Endothelial cell of umbilical vein (primary cell): Measurements from ENCODE around the gene FAM117B. TPM values are rescaled to one million over a fixed set of nuclear protein-coding genes. Genes with fewer than 3 reads are reported as not detected.

Source experiments
- BruUV-seq: library from RNA; stranded (reverse); fragments of 400-500 nt; replicated peaks from 2 replicates; lab custom pipeline; 2021; lab: Mats Ljungman, UMichigan
- CTCF ChIA-PET: fragments of 300-600, 350-600 bp; sonication (Branson Sonifier 250); formaldehyde crosslinking; loops from one replicate; lab custom pipeline; 2021; ENCODE audit warnings: antibody characterized with exemption, inconsistent platforms; lab: Charles Lee
- POLR2A ChIA-PET: fragments of 300-600, 350-600 bp; sonication (Branson Sonifier 250); formaldehyde crosslinking; loops from one replicate; lab custom pipeline; 2021; ENCODE audit warnings: antibody characterized with exemption, inconsistent platforms; lab: Charles Lee
- DNase-seq: peaks from one replicate; pipeline ENCODE4 v3.0.0-alpha.2; 2011; ENCODE audit warnings: low read depth, low spot score
- FAIRE-seq: peaks from 2 replicates; lab custom pipeline; 2011; peaks lifted over from hg19 to GRCh38; lab: Jason Lieb, UNC
- H2AFZ ChIP-seq: 2 replicates; pipeline ENCODE4 v1.6.0; 2012; ENCODE audit warnings: low read depth, low read length, control low read depth, inconsistent platforms
- H3K27ac ChIP-seq: 2 replicates; pipeline ENCODE4 v1.5.1; 2011; ENCODE audit warnings: low read depth, mild to moderate bottlenecking, control low read depth, low read length, moderate library complexity; ENCODE audit not compliant: insufficient read depth
- H3K27me3 ChIP-seq, 2 experiments: 2 replicates each; pipeline versions ENCODE4 v1.6.0 to v1.6.1; 2011; ENCODE audit warnings: low read length in 2 of 2, mixed read lengths in 1 of 2; ENCODE audit not compliant: control insufficient read depth in 2 of 2, insufficient read depth in 2 of 2
- H3K36me3 ChIP-seq, 2 experiments: 2 replicates in 1 of 2; 3 replicates in 1 of 2; pipeline ENCODE4 v1.5.1; 2011; ENCODE audit warnings: low read length in 2 of 2, mild to moderate bottlenecking in 1 of 2, moderate library complexity in 1 of 2; ENCODE audit not compliant: control insufficient read depth in 2 of 2, insufficient read depth in 2 of 2; ENCODE audit errors: extremely low read depth in 1 of 2
- H3K4me1 ChIP-seq: 3 replicates; pipeline ENCODE4 v1.5.1; 2011; ENCODE audit warnings: mild to moderate bottlenecking, low read length; ENCODE audit not compliant: control insufficient read depth, insufficient read depth; ENCODE audit errors: extremely low read depth
- H3K4me2 ChIP-seq: 2 replicates; pipeline ENCODE4 v1.6.1; 2011; ENCODE audit warnings: low read length, control low read depth, mixed read lengths; ENCODE audit not compliant: insufficient read depth
- H3K4me3 ChIP-seq, 3 experiments: fragments of 200-600 bp in 1 of 3; sonication (generic), shearing (Covaris generic) in 1 of 3; replicated peaks in 1 of 3; 2 replicates each; pipeline ENCODE4 v1.5.1; 2011 to 2016; ENCODE audit warnings: control low read depth in 3 of 3, low read length in 3 of 3, mild to moderate bottlenecking in 2 of 3, inconsistent platforms in 1 of 3, low read depth in 1 of 3, moderate library complexity in 1 of 3; ENCODE audit not compliant: insufficient read depth in 1 of 3
- H3K79me2 ChIP-seq: 2 replicates; pipeline ENCODE4 v1.6.0; 2012; ENCODE audit warnings: low read length, inconsistent platforms; ENCODE audit not compliant: control insufficient read depth, insufficient read depth
- H3K9ac ChIP-seq: replicated peaks from 2 replicates; pipeline ENCODE3; 2011; ENCODE audit warnings: low read length, control low read depth; ENCODE audit not compliant: insufficient read depth; ENCODE audit errors: extremely low read depth
- H3K9me1 ChIP-seq: replicated peaks from 3 replicates; pipeline ENCODE4 v1.6.0; 2011; ENCODE audit warnings: mild to moderate bottlenecking, low read length; ENCODE audit not compliant: control insufficient read depth, insufficient read depth; ENCODE audit errors: extremely low read depth
- H3K9me3 ChIP-seq: replicated peaks from 2 replicates; pipeline ENCODE4 v1.5.1; 2012; ENCODE audit warnings: low read length, inconsistent platforms; ENCODE audit not compliant: control insufficient read depth, insufficient read depth
- H4K20me1 ChIP-seq: replicated peaks from 2 replicates; pipeline ENCODE3; 2011; ENCODE audit warnings: mild to moderate bottlenecking, low read length; ENCODE audit not compliant: control insufficient read depth, insufficient read depth; ENCODE audit errors: extremely low read depth
- EZH2 ChIP-seq: IDR thresholded peaks from 2 replicates; pipeline ENCODE4 v1.6.1; 2012; ENCODE audit warnings: borderline replicate concordance, low read depth, mild to moderate bottlenecking, moderate library complexity, low read length, inconsistent platforms; ENCODE audit not compliant: severe bottlenecking
- FOS ChIP-seq: IDR thresholded peaks from 2 replicates; pipeline ENCODE4 v1.6.1; 2011; ENCODE audit warnings: mild to moderate bottlenecking, low read length, moderate library complexity, borderline replicate concordance; ENCODE audit not compliant: insufficient read depth
- GATA2 ChIP-seq: IDR thresholded peaks from 2 replicates; pipeline ENCODE4 v1.7.0; 2011; ENCODE audit warnings: low read depth, mild to moderate bottlenecking, moderate library complexity, mixed read lengths, low read length; ENCODE audit not compliant: insufficient read length, insufficient read depth
- JUN ChIP-seq: IDR thresholded peaks from 2 replicates; pipeline ENCODE4 v1.6.1; 2011; ENCODE audit warnings: borderline replicate concordance, low read depth; ENCODE audit not compliant: insufficient read length, insufficient read depth
- MYC ChIP-seq: IDR thresholded peaks from one replicate; pipeline ENCODE4 v1.6.1; 2011; ENCODE audit warnings: mild to moderate bottlenecking, low read depth, low read length
- POLR2AphosphoS5 ChIP-seq: IDR thresholded peaks from 2 replicates; pipeline ENCODE4 v1.6.1; 2012; ENCODE audit warnings: low read depth, mild to moderate bottlenecking, control low read depth, low read length, moderate library complexity; ENCODE audit not compliant: insufficient read depth
- dilution Hi-C: fragments of 300-500 bp; cut with MboI; formaldehyde crosslinking; loops from one replicate; pipeline ENCODE4 v1.15.0; 2019; ENCODE audit warnings: low sequenced_read_pairs; ENCODE audit not compliant: extremely low pct_ligation_motif_present
- intact Hi-C: fragments of 100-400 bp; cut with micrococcal nuclease; formaldehyde crosslinking; loops from one replicate; pipeline ENCODE4 v1.10.0; 2022
- polyA plus RNA-seq, 4 experiments: library from polyadenylated mRNA; depleted of rRNA in 3 of 4; stranded (reverse) in 3 of 4; unstranded in 1 of 4; fragments of >200 nt; gene quantifications; 2 replicates each; pipeline versions ENCODE4 v1.2.1 to v1.2.3, GENCODE V29; 2011 to 2012; ENCODE audit warnings: missing spikeins in 1 of 4
- total RNA-seq: library from RNA; stranded (reverse); gene quantifications from 2 replicates; pipeline ENCODE4 v1.2.3, GENCODE V29; 2021
- TF ChIP-seq, protein P1 (sequence below): IDR thresholded peaks from 2 replicates; pipeline ENCODE4 v1.6.1; 2011; ENCODE audit not compliant: insufficient read depth, insufficient read length
- TF ChIP-seq, protein P2 (sequence below), 2 donors: IDR thresholded peaks; 1 replicate in 1 of 2; 2 replicates in 1 of 2; pipeline ENCODE4 v1.5.1; 2011; ENCODE audit warnings: low read length in 2 of 2, mild to moderate bottlenecking in 2 of 2, moderate library complexity in 2 of 2, control low read depth in 1 of 2, inconsistent platforms in 1 of 2, low read depth in 1 of 2; ENCODE audit not compliant: insufficient read depth in 1 of 2; ENCODE audit errors: extremely low read depth in 1 of 2

The FAM117B gene
- total and polyA plus RNA-seq, 2 donors (not counting 3 experiments of a cell fraction or from before 2014, with no cell fraction given) = 1.3 to 7.0 TPM

DNA sequence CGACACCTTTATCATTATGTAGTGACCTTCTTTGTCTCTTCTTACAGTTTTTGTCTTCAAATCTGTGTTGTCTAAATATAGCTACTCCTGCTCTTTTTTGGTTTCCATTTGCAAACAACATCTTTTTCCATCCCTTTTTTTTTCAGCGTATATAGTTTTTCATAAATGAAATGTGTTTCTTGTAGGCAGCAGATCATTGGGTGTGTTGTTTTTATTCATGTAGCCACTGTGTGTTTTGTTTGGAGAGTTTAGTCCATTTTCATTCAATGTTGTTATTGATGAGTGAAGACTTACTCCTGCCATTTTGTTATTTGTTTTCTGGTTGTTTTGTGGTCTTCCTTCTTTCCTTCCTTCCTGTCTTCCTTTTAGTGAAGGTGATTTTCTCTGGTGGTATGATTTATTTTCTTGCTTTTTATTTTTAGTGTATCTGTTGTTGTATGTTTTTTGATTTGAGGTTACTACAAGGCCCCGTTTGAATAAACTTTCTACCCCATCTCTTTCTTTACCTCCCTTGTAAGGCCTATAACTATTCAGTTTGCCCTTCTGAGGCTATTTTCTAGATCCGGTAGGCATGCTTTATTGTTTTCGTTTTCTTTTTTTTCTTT, 81.4 kb downstream of the FAM117B start:
- no peaks in the 10 kb centered on the region for H3K9me3 ChIP-seq
- BruUV-seq = no TSS peak
- no peak overlapping the region for H3K4me2 ChIP-seq
- POLR2A ChIA-PET = no interaction called here
- no peak overlapping the region for H3K27ac ChIP-seq
- dilution Hi-C loops (no loop called here), intact Hi-C loops (no loop called here)
- H3K79me2 ChIP-seq = no peaks in the 10 kb centered on the region
- no peaks in the 10 kb centered on the region for H4K20me1 ChIP-seq
- CTCF ChIA-PET = no interaction called here
- TF ChIP-seq, protein P1, sequence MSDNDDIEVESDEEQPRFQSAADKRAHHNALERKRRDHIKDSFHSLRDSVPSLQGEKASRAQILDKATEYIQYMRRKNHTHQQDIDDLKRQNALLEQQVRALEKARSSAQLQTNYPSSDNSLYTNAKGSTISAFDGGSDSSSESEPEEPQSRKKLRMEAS = no peak
- TF ChIP-seq JUN (no peak), GATA2 (no peak), EZH2 (no peak), MYC (no peak), POLR2AphosphoS5 (no peak), FOS (no peak)
- TF ChIP-seq, protein P2, sequence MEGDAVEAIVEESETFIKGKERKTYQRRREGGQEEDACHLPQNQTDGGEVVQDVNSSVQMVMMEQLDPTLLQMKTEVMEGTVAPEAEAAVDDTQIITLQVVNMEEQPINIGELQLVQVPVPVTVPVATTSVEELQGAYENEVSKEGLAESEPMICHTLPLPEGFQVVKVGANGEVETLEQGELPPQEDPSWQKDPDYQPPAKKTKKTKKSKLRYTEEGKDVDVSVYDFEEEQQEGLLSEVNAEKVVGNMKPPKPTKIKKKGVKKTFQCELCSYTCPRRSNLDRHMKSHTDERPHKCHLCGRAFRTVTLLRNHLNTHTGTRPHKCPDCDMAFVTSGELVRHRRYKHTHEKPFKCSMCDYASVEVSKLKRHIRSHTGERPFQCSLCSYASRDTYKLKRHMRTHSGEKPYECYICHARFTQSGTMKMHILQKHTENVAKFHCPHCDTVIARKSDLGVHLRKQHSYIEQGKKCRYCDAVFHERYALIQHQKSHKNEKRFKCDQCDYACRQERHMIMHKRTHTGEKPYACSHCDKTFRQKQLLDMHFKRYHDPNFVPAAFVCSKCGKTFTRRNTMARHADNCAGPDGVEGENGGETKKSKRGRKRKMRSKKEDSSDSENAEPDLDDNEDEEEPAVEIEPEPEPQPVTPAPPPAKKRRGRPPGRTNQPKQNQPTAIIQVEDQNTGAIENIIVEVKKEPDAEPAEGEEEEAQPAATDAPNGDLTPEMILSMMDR (IDR thresholded peaks at IDR 0.05; ENCODE audit: extremely low read depth in 1 of 2, insufficient read depth in 1 of 2, low read depth in 1 of 2, low read length in 2 of 2) = no peak
- H3K27me3 ChIP-seq = no peaks in the 10 kb centered on the region
- FAIRE-seq = no peak
- no peaks in the 10 kb centered on the region for H3K36me3 ChIP-seq
- no peak overlapping the region for H2AFZ ChIP-seq
- no peak overlapping the region for H3K9ac ChIP-seq
- no peak for DNase-seq
- H3K4me1 ChIP-seq = no peaks in the 10 kb centered on the region
- no peaks in the 10 kb centered on the region for H3K9me1 ChIP-seq
- no peak overlapping the region for H3K4me3 ChIP-seq
